CD14-positive monocyte (primary cell): Measurements from ENCODE around the gene STAT6. TPM values are rescaled to one million over a fixed set of nuclear protein-coding genes. Genes with fewer than 3 reads are reported as not detected.

Experiments
- DNase-seq, 3 donors: peaks; one replicate each; pipeline ENCODE4 v3.0.0-alpha.2; 2011 to 2022
- H2AFZ ChIP-seq: 2 replicates; pipeline ENCODE4 v1.6.0; 2012; ENCODE audit warnings: mild to moderate bottlenecking, low read depth, low read length, inconsistent platforms; ENCODE audit not compliant: insufficient read depth, poor library complexity, severe bottlenecking
- H3K27ac ChIP-seq, 2 donors: 1 replicate in 1 of 2; 2 replicates in 1 of 2; pipeline ENCODE4 v1.5.1; 2012 to 2013; ENCODE audit warnings: low read length in 2 of 2, control low read depth in 1 of 2, inconsistent platforms in 1 of 2, low read depth in 1 of 2, mild to moderate bottlenecking in 1 of 2
- H3K27me3 ChIP-seq, 2 donors: one replicate each; pipeline versions ENCODE4 v1.6.0 to v1.6.1; 2011 to 2013; ENCODE audit warnings: low read length in 2 of 2; ENCODE audit not compliant: control insufficient read depth in 2 of 2, insufficient read depth in 2 of 2
- H3K36me3 ChIP-seq, 2 donors: replicated peaks in 1 of 2; 1 replicate in 1 of 2; 2 replicates in 1 of 2; pipeline versions ENCODE4 v1.5.1 to v1.6.1; 2012 to 2013; ENCODE audit warnings: low read length in 2 of 2, control low read depth in 1 of 2, inconsistent platforms in 1 of 2, mild to moderate bottlenecking in 1 of 2; ENCODE audit not compliant: insufficient read depth in 2 of 2, control insufficient read depth in 1 of 2
- H3K4me1 ChIP-seq, 2 donors: 1 replicate in 1 of 2; 2 replicates in 1 of 2; pipeline versions ENCODE4 v1.5.1 to v1.6.1; 2012 to 2013; ENCODE audit warnings: low read length in 2 of 2, control low read depth in 1 of 2, inconsistent platforms in 1 of 2, mild to moderate bottlenecking in 1 of 2, moderate library complexity in 1 of 2; ENCODE audit not compliant: insufficient read depth in 2 of 2, control insufficient read depth in 1 of 2
- H3K4me2 ChIP-seq: replicated peaks from 2 replicates; pipeline ENCODE3; 2012; ENCODE audit warnings: low read length, moderate library complexity, mild to moderate bottlenecking; ENCODE audit not compliant: poor library complexity, severe bottlenecking; ENCODE audit errors: extremely low read depth
- H3K4me3 ChIP-seq, 3 experiments: fragments of 200-600 bp in 1 of 3; sonication (generic) in 1 of 3; replicated peaks in 1 of 3; 1 replicate in 2 of 3; 2 replicates in 1 of 3; pipeline ENCODE4 v1.5.1; 2011 to 2013; ENCODE audit warnings: low read length in 3 of 3, mild to moderate bottlenecking in 3 of 3, control low read depth in 2 of 3, low read depth in 2 of 3, inconsistent platforms in 1 of 3, moderate library complexity in 1 of 3
- H3K79me2 ChIP-seq: 2 replicates; pipeline ENCODE4 v1.6.0; 2012; ENCODE audit warnings: mild to moderate bottlenecking, control low read depth, inconsistent platforms, low read length, moderate library complexity; ENCODE audit not compliant: insufficient read depth
- H3K9ac ChIP-seq: 2 replicates; pipeline ENCODE4 v1.6.0; 2017; ENCODE audit warnings: low read length, mild to moderate bottlenecking; ENCODE audit not compliant: insufficient read depth, poor library complexity, severe bottlenecking
- H3K9me3 ChIP-seq, 2 donors: replicated peaks in 1 of 2; 1 replicate in 1 of 2; 2 replicates in 1 of 2; pipeline versions ENCODE4 v1.5.1 to v1.6.1; 2012 to 2013; ENCODE audit warnings: low read length in 2 of 2, control low read depth in 1 of 2; ENCODE audit not compliant: control insufficient read depth in 1 of 2, insufficient read depth in 1 of 2
- H4K20me1 ChIP-seq: 2 replicates; pipeline ENCODE4 v1.6.0; 2012; ENCODE audit warnings: mild to moderate bottlenecking, low read length, control low read depth, moderate library complexity; ENCODE audit not compliant: insufficient read depth
- H3K27ac Mint-ChIP-seq, 7 donors: one replicate each; pipeline ENCODE4 v1.8.0; 2020; ENCODE audit warnings: mild to moderate bottlenecking in 7 of 7, mixed read lengths in 7 of 7, moderate library complexity in 6 of 7, inconsistent platforms in 2 of 7
- H3K27me3 Mint-ChIP-seq, 3 donors: one replicate each; pipeline ENCODE4 v1.8.0; 2021 to 2022; ENCODE audit warnings: low read depth in 3 of 3, mild to moderate bottlenecking in 3 of 3, mixed read lengths in 3 of 3, moderate library complexity in 3 of 3, inconsistent platforms in 1 of 3
- H3K36me3 Mint-ChIP-seq, 2 donors: one replicate each; pipeline ENCODE4 v1.8.0; 2020; ENCODE audit warnings: mixed read lengths in 2 of 2, inconsistent platforms in 1 of 2, mild to moderate bottlenecking in 1 of 2
- H3K4me1 Mint-ChIP-seq: one replicate; pipeline ENCODE4 v1.8.0; 2020; ENCODE audit warnings: mild to moderate bottlenecking, mixed read lengths
- H3K4me3 Mint-ChIP-seq, 2 donors: one replicate each; pipeline ENCODE4 v1.8.0; 2020; ENCODE audit warnings: mild to moderate bottlenecking in 2 of 2, mixed read lengths in 2 of 2, moderate library complexity in 1 of 2
- H3K9me3 Mint-ChIP-seq, 7 donors: one replicate each; pipeline ENCODE4 v1.8.0; 2020 to 2022; ENCODE audit warnings: mixed read lengths in 7 of 7, mild to moderate bottlenecking in 6 of 7, moderate library complexity in 6 of 7, inconsistent platforms in 2 of 7
- WGBS: methylation state at CpG from one replicate; pipeline ENCODE4 v1.1.5; 2013; ENCODE audit warnings: missing lambda C conversion rate; ENCODE audit not compliant: insufficient coverage; 5-methylcytosine and 5-hydroxymethylcytosine counted together
- intact Hi-C, 2 donors: fragments of 100-400 bp; cut with micrococcal nuclease; formaldehyde crosslinking; loops; one replicate each; pipeline versions ENCODE4 v1.15.0 to v1.15.1; 2023
- polyA plus RNA-seq, 3 donors: library from polyadenylated mRNA; depleted of rRNA in 1 of 3; unstranded in 2 of 3; stranded (reverse) in 1 of 3; fragments of 300-500 nt in 2 of 3; fragments of >200 nt in 1 of 3; fragmentation: Illumina TruSeq in 2 of 3; gene quantifications; 1 replicate in 2 of 3; 2 replicates in 1 of 3; pipeline ENCODE4 v1.2.3, GENCODE V29; 2012 to 2021
- TF ChIP-seq, protein P1 (sequence below): fragments of 200-600 bp; IDR thresholded peaks from one replicate; pipeline ENCODE4 v1.8.0; 2022; ENCODE audit warnings: antibody characterized with exemption, mild to moderate bottlenecking

Gene STAT6
- polyA plus RNA-seq, 3 donors, result 132 to 637 (median 154) TPM

DNA sequence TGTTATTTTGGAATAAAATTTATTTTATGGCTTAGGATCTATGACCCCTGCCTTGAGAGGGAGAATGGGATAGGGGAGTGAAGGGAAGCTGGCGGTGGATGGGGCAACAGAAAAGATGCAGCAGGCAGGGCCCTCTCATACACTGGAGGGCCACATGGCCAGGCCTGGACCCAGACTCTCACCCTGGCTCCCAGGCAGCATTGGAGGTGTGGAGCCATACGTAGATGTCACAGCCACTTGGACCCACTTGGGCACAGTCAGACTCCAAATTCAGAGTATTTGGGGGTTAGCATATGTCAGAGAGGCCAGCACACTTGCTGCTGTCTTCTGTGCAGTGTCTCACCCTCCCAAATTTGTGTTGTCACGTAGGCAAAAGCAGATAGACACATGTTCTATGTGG, 15.7 kb downstream of the STAT6 start:
- H3K27ac ChIP-seq, result no peak overlapping the region
- Mint-ChIP-seq H3K4me3 (no peak overlapping the region), H3K36me3 (peaks cover 73 to 75% of the 10 kb centered on the region in 2 donors)

DNA sequence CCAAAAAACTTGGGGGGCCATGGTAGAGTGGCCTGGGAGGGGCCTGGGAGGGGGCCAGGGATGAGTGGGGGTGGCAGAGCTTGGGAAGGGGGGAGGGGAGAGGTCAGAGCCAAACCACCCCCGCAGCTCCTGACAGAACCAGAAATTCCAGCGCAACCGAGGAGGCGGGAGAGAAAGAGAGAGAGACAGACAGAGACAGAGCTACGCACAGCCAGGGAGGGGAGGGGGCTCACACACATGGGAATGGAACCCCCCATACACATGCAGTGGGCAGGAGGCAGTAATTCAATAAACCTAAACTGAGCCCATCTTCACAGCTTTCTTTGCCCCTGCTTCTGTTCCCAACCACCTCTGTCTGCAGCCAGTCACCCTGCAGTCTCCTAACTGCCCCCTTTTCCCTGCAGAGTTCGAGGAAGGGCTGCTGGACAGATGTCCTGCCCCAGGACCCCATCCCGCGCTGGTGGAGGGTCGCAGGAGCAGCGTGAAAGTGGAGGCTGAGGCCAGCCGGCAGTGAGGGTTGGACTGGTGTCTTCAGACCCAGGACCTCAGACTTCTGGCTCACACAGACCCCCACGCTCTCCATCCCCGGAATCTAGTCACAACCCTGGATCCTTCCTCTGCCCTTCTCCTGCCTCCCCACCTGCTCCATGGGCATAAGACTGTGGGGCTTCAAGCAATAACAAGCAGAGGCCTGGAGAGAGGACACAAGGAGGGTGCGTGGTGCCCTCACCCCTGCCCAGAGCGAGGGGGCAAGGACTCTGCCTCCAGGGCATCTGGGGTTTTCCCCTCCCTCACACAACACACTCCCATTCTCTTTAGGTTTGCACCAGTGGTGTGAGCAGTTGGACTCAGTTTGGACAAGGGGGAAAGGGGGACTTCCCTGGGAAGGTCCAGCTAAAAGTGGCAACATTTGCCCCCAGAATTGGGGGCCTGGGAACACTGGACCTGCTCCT, 16.7 kb downstream of the STAT6 start:
- 96% methylated on average over 8 of the region's 15 CpGs for WGBS
- peak overlapping the region in 5 of 7 donors; percentile 9 to 68 (median 50) for H3K27ac Mint-ChIP-seq
- intact Hi-C loops, result no loop called here
- no peaks in the 10 kb centered on the region for H3K27me3 ChIP-seq
- peaks cover 52 to 57% of the 10 kb centered on the region in 2 donors for H3K36me3 ChIP-seq
- H3K27me3 Mint-ChIP-seq, result peaks cover 0 to 12% (median 5%) of the 10 kb centered on the region in 3 donors
- H3K4me3 ChIP-seq, result no peak overlapping the region
- no peak overlapping the region for H3K9ac ChIP-seq
- H4K20me1 ChIP-seq, result peaks cover 91% of the 10 kb centered on the region
- peaks cover 63 to 66% of the 10 kb centered on the region in 2 donors for H3K36me3 Mint-ChIP-seq
- TF ChIP-seq, protein P1, sequence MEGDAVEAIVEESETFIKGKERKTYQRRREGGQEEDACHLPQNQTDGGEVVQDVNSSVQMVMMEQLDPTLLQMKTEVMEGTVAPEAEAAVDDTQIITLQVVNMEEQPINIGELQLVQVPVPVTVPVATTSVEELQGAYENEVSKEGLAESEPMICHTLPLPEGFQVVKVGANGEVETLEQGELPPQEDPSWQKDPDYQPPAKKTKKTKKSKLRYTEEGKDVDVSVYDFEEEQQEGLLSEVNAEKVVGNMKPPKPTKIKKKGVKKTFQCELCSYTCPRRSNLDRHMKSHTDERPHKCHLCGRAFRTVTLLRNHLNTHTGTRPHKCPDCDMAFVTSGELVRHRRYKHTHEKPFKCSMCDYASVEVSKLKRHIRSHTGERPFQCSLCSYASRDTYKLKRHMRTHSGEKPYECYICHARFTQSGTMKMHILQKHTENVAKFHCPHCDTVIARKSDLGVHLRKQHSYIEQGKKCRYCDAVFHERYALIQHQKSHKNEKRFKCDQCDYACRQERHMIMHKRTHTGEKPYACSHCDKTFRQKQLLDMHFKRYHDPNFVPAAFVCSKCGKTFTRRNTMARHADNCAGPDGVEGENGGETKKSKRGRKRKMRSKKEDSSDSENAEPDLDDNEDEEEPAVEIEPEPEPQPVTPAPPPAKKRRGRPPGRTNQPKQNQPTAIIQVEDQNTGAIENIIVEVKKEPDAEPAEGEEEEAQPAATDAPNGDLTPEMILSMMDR, result no peak
- no peaks in the 10 kb centered on the region for H3K9me3 ChIP-seq
- H3K4me3 Mint-ChIP-seq, result peak overlapping the region in 1 of 2 donors; percentile 16
- no peak for DNase-seq
- H3K4me1 Mint-ChIP-seq, result peaks cover 45% of the 10 kb centered on the region
- H3K4me2 ChIP-seq, result peak overlapping the region; percentile 29
- H3K27ac ChIP-seq, result peak overlapping the region; percentile 13 to 48
- no peaks in the 10 kb centered on the region for H3K9me3 Mint-ChIP-seq
- H3K79me2 ChIP-seq, result peaks cover 6% of the 10 kb centered on the region
- peaks cover 31 to 39% of the 10 kb centered on the region in 2 donors for H3K4me1 ChIP-seq
- H2AFZ ChIP-seq, result no peak overlapping the region

More for the DNA sequence above, 15.7 kb downstream of the STAT6 start:
- Mint-ChIP-seq H3K9me3 (no peaks in the 10 kb centered on the region), H3K27me3 (peaks cover 0 to 10% (median 0%) of the 10 kb centered on the region in 3 donors), H3K4me1 (peaks cover 41% of the 10 kb centered on the region), H3K27ac (peak overlapping the region in 3 of 7 donors; percentile 54 to 78 (median 75))
- peaks cover 62 to 67% of the 10 kb centered on the region in 2 donors for H3K36me3 ChIP-seq
- TF ChIP-seq, protein P1, result no peak
- H2AFZ ChIP-seq, result no peak overlapping the region
- H3K9me3 ChIP-seq, result no peaks in the 10 kb centered on the region
- H3K27me3 ChIP-seq, result no peaks in the 10 kb centered on the region
- DNase-seq, result no peak
- WGBS, result 80% methylated on average over 1 of the region's 3 CpGs
- peaks cover 21 to 30% of the 10 kb centered on the region in 2 donors for H3K4me1 ChIP-seq
- no peak overlapping the region for H3K4me2 ChIP-seq
- intact Hi-C loops, result no loop called here
- no peak overlapping the region for H3K4me3 ChIP-seq
- H3K9ac ChIP-seq, result no peak overlapping the region
- peaks cover 99% of the 10 kb centered on the region for H4K20me1 ChIP-seq
- H3K79me2 ChIP-seq, result peaks cover 7% of the 10 kb centered on the region
